ENCODE data around the gene TOMM20. TPM values are rescaled to one million over a fixed set of nuclear protein-coding genes. Genes with fewer than 3 reads are reported as not detected.

Gene TOMM20
- total and polyA plus RNA-seq, 2 experiments from 2014 or later, result 138 to 159 TPM

DNA sequence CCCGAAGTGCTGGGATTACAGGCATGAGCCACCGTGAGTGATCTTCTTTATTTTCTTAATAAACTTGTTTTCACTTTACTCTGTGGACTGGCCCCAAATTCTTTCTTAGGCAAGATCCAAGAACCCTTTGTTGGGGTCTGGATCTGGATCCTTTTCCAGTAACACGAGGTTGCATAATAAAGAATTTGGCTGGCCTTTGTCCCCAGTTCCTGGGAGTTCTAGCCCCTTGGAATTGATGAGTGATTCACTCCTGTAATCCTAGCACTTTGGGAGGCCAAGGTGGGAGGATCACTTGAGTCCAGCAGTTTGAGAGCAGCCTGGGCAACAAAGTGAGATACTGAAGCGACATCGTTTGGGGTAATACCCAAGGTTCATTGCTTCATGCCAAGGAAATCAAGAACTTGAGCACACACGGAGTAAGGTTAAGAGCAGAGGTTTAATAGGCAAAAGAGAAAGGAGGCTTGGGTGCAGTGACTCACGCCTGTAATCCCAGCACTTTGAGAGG lies 2.2 kb upstream of the TOMM20 start:
- H2AFZ ChIP-seq, result no peak overlapping the region
- H3K9me3 Mint-ChIP-seq, result no peaks in the 10 kb centered on the region; the same call in 2 of the 3 replicates
- no peak overlapping the region for H3K4me3 Mint-ChIP-seq
- H3K27me3 Mint-ChIP-seq (ENCODE audit: insufficient read depth, low read depth, poor library complexity), result peaks cover 15% of the 10 kb centered on the region
- no peak for ATAC-seq
- no peak overlapping the region for H3K4me2 ChIP-seq
- H3K79me2 ChIP-seq (replicated peaks; ENCODE audit: insufficient read depth), result peaks cover 28% of the 10 kb centered on the region
- H3K4me1 ChIP-seq (ENCODE audit: insufficient read depth), result peaks cover 17% of the 10 kb centered on the region
- H3K27ac Mint-ChIP-seq, result no peak overlapping the region
- H3K36me3 ChIP-seq (ENCODE audit: insufficient read depth), result peaks cover 21% of the 10 kb centered on the region
- peaks cover 15% of the 10 kb centered on the region; the same call in 2 of the 3 replicates for H3K4me1 Mint-ChIP-seq
- H3K27me3 ChIP-seq (ENCODE audit: insufficient read depth), result no peaks in the 10 kb centered on the region
- H4K20me1 ChIP-seq (replicated peaks; ENCODE audit: insufficient read depth), result peaks cover 18% of the 10 kb centered on the region
- 0 out of 2 replicates have a peak, but pooled peaks cover 6% of the 10 kb centered on the region for H3F3A ChIP-seq (replicated peaks; ENCODE audit: low read depth)
- no peak for TF ChIP-seq POLR2AphosphoS5 (IDR thresholded peaks at IDR 0.05; ENCODE audit: low read depth)
- no peak for TF ChIP-seq CREB1 (CRISPR knock-in tag; IDR thresholded peaks at IDR 0.05; ENCODE audit: low read depth)
- TF ChIP-seq ZNF114 (CRISPR knock-in tag; IDR thresholded peaks at IDR 0.05), result no peak
- TF ChIP-seq NANOG (IDR thresholded peaks at IDR 0.05; ENCODE audit: borderline replicate concordance), result no peak
- TF ChIP-seq STAT1 (IDR thresholded peaks at IDR 0.05; ENCODE audit: unreplicated experiment), result no peak
- TF ChIP-seq ZNF331 (CRISPR knock-in tag; IDR thresholded peaks at IDR 0.05; ENCODE audit: low read depth), result no peak
- TF ChIP-seq, protein P1, sequence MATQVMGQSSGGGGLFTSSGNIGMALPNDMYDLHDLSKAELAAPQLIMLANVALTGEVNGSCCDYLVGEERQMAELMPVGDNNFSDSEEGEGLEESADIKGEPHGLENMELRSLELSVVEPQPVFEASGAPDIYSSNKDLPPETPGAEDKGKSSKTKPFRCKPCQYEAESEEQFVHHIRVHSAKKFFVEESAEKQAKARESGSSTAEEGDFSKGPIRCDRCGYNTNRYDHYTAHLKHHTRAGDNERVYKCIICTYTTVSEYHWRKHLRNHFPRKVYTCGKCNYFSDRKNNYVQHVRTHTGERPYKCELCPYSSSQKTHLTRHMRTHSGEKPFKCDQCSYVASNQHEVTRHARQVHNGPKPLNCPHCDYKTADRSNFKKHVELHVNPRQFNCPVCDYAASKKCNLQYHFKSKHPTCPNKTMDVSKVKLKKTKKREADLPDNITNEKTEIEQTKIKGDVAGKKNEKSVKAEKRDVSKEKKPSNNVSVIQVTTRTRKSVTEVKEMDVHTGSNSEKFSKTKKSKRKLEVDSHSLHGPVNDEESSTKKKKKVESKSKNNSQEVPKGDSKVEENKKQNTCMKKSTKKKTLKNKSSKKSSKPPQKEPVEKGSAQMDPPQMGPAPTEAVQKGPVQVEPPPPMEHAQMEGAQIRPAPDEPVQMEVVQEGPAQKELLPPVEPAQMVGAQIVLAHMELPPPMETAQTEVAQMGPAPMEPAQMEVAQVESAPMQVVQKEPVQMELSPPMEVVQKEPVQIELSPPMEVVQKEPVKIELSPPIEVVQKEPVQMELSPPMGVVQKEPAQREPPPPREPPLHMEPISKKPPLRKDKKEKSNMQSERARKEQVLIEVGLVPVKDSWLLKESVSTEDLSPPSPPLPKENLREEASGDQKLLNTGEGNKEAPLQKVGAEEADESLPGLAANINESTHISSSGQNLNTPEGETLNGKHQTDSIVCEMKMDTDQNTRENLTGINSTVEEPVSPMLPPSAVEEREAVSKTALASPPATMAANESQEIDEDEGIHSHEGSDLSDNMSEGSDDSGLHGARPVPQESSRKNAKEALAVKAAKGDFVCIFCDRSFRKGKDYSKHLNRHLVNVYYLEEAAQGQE (IDR thresholded peaks at IDR 0.05; ENCODE audit: unreplicated experiment), result no peak
- TF ChIP-seq, protein P2, sequence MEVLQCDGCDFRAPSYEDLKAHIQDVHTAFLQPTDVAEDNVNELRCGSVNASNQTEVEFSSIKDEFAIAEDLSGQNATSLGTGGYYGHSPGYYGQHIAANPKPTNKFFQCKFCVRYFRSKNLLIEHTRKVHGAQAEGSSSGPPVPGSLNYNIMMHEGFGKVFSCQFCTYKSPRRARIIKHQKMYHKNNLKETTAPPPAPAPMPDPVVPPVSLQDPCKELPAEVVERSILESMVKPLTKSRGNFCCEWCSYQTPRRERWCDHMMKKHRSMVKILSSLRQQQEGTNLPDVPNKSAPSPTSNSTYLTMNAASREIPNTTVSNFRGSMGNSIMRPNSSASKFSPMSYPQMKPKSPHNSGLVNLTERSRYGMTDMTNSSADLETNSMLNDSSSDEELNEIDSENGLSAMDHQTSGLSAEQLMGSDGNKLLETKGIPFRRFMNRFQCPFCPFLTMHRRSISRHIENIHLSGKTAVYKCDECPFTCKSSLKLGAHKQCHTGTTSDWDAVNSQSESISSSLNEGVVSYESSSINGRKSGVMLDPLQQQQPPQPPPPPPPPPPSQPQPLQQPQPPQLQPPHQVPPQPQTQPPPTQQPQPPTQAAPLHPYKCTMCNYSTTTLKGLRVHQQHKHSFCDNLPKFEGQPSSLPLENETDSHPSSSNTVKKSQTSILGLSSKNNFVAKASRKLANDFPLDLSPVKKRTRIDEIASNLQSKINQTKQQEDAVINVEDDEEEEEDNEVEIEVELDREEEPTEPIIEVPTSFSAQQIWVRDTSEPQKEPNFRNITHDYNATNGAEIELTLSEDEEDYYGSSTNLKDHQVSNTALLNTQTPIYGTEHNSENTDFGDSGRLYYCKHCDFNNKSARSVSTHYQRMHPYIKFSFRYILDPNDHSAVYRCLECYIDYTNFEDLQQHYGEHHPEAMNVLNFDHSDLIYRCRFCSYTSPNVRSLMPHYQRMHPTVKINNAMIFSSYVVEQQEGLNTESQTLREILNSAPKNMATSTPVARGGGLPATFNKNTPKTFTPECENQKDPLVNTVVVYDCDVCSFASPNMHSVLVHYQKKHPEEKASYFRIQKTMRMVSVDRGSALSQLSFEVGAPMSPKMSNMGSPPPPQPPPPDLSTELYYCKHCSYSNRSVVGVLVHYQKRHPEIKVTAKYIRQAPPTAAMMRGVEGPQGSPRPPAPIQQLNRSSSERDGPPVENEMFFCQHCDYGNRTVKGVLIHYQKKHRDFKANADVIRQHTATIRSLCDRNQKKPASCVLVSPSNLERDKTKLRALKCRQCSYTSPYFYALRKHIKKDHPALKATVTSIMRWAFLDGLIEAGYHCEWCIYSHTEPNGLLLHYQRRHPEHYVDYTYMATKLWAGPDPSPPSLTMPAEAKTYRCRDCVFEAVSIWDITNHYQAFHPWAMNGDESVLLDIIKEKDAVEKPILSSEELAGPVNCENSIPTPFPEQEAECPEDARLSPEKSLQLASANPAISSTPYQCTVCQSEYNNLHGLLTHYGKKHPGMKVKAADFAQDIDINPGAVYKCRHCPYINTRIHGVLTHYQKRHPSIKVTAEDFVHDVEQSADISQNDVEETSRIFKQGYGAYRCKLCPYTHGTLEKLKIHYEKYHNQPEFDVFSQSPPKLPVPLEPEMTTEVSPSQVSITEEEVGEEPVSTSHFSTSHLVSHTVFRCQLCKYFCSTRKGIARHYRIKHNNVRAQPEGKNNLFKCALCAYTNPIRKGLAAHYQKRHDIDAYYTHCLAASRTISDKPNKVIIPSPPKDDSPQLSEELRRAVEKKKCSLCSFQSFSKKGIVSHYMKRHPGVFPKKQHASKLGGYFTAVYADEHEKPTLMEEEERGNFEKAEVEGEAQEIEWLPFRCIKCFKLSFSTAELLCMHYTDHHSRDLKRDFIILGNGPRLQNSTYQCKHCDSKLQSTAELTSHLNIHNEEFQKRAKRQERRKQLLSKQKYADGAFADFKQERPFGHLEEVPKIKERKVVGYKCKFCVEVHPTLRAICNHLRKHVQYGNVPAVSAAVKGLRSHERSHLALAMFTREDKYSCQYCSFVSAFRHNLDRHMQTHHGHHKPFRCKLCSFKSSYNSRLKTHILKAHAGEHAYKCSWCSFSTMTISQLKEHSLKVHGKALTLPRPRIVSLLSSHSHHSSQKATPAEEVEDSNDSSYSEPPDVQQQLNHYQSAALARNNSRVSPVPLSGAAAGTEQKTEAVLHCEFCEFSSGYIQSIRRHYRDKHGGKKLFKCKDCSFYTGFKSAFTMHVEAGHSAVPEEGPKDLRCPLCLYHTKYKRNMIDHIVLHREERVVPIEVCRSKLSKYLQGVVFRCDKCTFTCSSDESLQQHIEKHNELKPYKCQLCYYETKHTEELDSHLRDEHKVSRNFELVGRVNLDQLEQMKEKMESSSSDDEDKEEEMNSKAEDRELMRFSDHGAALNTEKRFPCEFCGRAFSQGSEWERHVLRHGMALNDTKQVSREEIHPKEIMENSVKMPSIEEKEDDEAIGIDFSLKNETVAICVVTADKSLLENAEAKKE (CRISPR knock-in tag; IDR thresholded peaks at IDR 0.05), result no peak
- no peak for TF ChIP-seq CTCF (conservative IDR thresholded peaks at IDR 0.05; ENCODE audit: low read depth in 2 of 2)
- TF ChIP-seq, protein P3, sequence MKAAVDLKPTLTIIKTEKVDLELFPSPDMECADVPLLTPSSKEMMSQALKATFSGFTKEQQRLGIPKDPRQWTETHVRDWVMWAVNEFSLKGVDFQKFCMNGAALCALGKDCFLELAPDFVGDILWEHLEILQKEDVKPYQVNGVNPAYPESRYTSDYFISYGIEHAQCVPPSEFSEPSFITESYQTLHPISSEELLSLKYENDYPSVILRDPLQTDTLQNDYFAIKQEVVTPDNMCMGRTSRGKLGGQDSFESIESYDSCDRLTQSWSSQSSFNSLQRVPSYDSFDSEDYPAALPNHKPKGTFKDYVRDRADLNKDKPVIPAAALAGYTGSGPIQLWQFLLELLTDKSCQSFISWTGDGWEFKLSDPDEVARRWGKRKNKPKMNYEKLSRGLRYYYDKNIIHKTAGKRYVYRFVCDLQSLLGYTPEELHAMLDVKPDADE (IDR thresholded peaks at IDR 0.05), result no peak
- TF ChIP-seq EZH2phosphoT487 (IDR thresholded peaks at IDR 0.05; ENCODE audit: unreplicated experiment), result no peak
- TF ChIP-seq JUNB (IDR thresholded peaks at IDR 0.05; ENCODE audit: unreplicated experiment), result no peak
- TF ChIP-seq EZH2 (IDR thresholded peaks at IDR 0.05; ENCODE audit: low read depth, unreplicated experiment), result no peak
- no peak for DNase-seq (ENCODE audit: low spot score)
- H3K4me3 ChIP-seq, result no peak overlapping the region
- peak overlapping the region; percentile 61; the same call in 1 of the 2 replicates for H3K27ac ChIP-seq (ENCODE audit: low read depth)
- H3K9me2 ChIP-seq (ENCODE audit: insufficient read depth), result no peaks in the 10 kb centered on the region
- peaks cover 69% of the 10 kb centered on the region for H3K36me3 Mint-ChIP-seq (ENCODE audit: low read depth)
